H7 (cell line): ENCODE measurements around the gene ROCK2. TPM values are rescaled to one million over a fixed set of nuclear protein-coding genes. Genes with fewer than 3 reads are reported as not detected.
A peak's percentile ranks its signal among the peaks of the same experiment; 100 is the strongest.

Experiments used
- DNase-seq: peaks from one replicate; pipeline ENCODE4 v3.0.0; 2012
- H3K27me3 ChIP-seq: 2 replicates; pipeline ENCODE4 v1.6.0; 2011; ENCODE audit warnings: mild to moderate bottlenecking, low read length; ENCODE audit not compliant: control insufficient read depth, insufficient read depth
- H3K36me3 ChIP-seq: replicated peaks from 2 replicates; pipeline ENCODE4 v1.5.1; 2011; ENCODE audit warnings: low read length; ENCODE audit not compliant: control insufficient read depth, insufficient read depth
- H3K4me3 ChIP-seq: 2 replicates; pipeline ENCODE4 v1.5.1; 2011; ENCODE audit warnings: low read depth, mild to moderate bottlenecking, control low read depth, low read length, moderate library complexity; ENCODE audit not compliant: insufficient read depth
- total RNA-seq: library from RNA; depleted of rRNA; stranded (reverse); fragments of >200 nt; shearing (Covaris generic); gene quantifications from 2 replicates; pipeline ENCODE4 v1.2.3, GENCODE V29; 2014

The ROCK2 gene
- total RNA-seq, 1 experiment from 2014 or later, result 12.6 TPM

GRCh38 chr2:11157731-11158130 lies 186.7 kb downstream of the ROCK2 start:
- no peak for DNase-seq
- Histone ChIP-seq H3K36me3 (no peaks in the 10 kb centered on the region), H3K27me3 (peaks cover 12% of the 10 kb centered on the region), H3K4me3 (no peak overlapping the region)

- Histone ChIP-seq H3K27me3 (peaks cover 12% of the 10 kb centered on the region), H3K4me3 (no peak overlapping the region), H3K36me3 (no peaks in the 10 kb centered on the region)
- DNase-seq, result peak; percentile 44
Observed at GRCh38 chr2:11157296-11157695, 187.1 kb downstream of the ROCK2 start.

GRCh38 chr2:11156396-11157075 lies 187.9 kb downstream of the ROCK2 start:
- peaks cover 12% of the 10 kb centered on the region for H3K27me3 ChIP-seq
- peak; percentile 64 for DNase-seq
- no peak overlapping the region for H3K4me3 ChIP-seq
- no peaks in the 10 kb centered on the region for H3K36me3 ChIP-seq

- H3K4me3 ChIP-seq, result peak within 1 kb of the TSS; percentile 73
- no peak for DNase-seq
- no peaks in the 10 kb centered on the region for H3K36me3 ChIP-seq
- H3K27me3 ChIP-seq, result peaks cover 12% of the 10 kb centered on the region
Observed at GRCh38 chr2:11155381-11156035, 188.9 kb downstream of the ROCK2 start, which contains the start of gene SLC66A3. Gene SLC66A3 (plus strand): TSS chr2:11155467. CDS start chr2:11155547, 80 bp downstream.

GRCh38 chr2:11154923-11155380 lies 189.5 kb downstream of the ROCK2 start:
- no peaks in the 10 kb centered on the region for H3K36me3 ChIP-seq
- H3K27me3 ChIP-seq, result peaks cover 12% of the 10 kb centered on the region
- peak overlapping the region; percentile 37 for H3K4me3 ChIP-seq
- peak; percentile 100 for DNase-seq

GRCh38 chr2:11154016-11154922 lies 190.2 kb downstream of the ROCK2 start:
- no peaks in the 10 kb centered on the region for H3K36me3 ChIP-seq
- peaks cover 12% of the 10 kb centered on the region for H3K27me3 ChIP-seq
- DNase-seq, result peak; percentile 40
- H3K4me3 ChIP-seq, result peak overlapping the region; percentile 37

GRCh38 chr2:11152591-11152990 lies 191.8 kb downstream of the ROCK2 start:
- Histone ChIP-seq H3K4me3 (no peak overlapping the region), H3K36me3 (no peaks in the 10 kb centered on the region), H3K27me3 (peaks cover 12% of the 10 kb centered on the region)
- no peak for DNase-seq

- Histone ChIP-seq H3K27me3 (no peaks in the 10 kb centered on the region; the same call in 1 of the 2 replicates), H3K36me3 (no peaks in the 10 kb centered on the region), H3K4me3 (no peak overlapping the region)
- no peak for DNase-seq
Observed at GRCh38 chr2:11147263-11147662, 197.2 kb downstream of the ROCK2 start.

GRCh38 chr2:11146076-11146475 lies 198.4 kb downstream of the ROCK2 start:
- no peaks in the 10 kb centered on the region for H3K27me3 ChIP-seq
- H3K36me3 ChIP-seq, result no peaks in the 10 kb centered on the region
- no peak overlapping the region for H3K4me3 ChIP-seq
- DNase-seq, result no peak

- no peaks in the 10 kb centered on the region for H3K36me3 ChIP-seq
- no peaks in the 10 kb centered on the region for H3K27me3 ChIP-seq
- no peak for DNase-seq
- no peak overlapping the region for H3K4me3 ChIP-seq
Observed at GRCh38 chr2:11145350-11145749, 199.1 kb downstream of the ROCK2 start.

GRCh38 chr2:11144738-11145079 lies 199.7 kb downstream of the ROCK2 start:
- no peak overlapping the region for H3K4me3 ChIP-seq
- H3K27me3 ChIP-seq, result no peaks in the 10 kb centered on the region

GRCh38 chr2:11144077-11144737 lies 200.2 kb downstream of the ROCK2 start:
- H3K36me3 ChIP-seq, result no peaks in the 10 kb centered on the region
- no peak for DNase-seq

More at GRCh38 chr2:11144738-11145079, 199.7 kb downstream of the ROCK2 start:
- no peaks in the 10 kb centered on the region for H3K36me3 ChIP-seq
- DNase-seq, result no peak

GRCh38 chr2:11142987-11143386 lies 201.4 kb downstream of the ROCK2 start:
- DNase-seq, result no peak
- H3K27me3 ChIP-seq, result no peaks in the 10 kb centered on the region
- no peak overlapping the region for H3K4me3 ChIP-seq
- H3K36me3 ChIP-seq, result no peaks in the 10 kb centered on the region

More at GRCh38 chr2:11144077-11144737, 200.2 kb downstream of the ROCK2 start:
- no peak overlapping the region for H3K4me3 ChIP-seq
- no peaks in the 10 kb centered on the region for H3K27me3 ChIP-seq

GRCh38 chr2:11142330-11142729 lies 202.1 kb downstream of the ROCK2 start:
- H3K4me3 ChIP-seq, result no peak overlapping the region

More at GRCh38 chr2:11142330-11142729, 202.1 kb downstream of the ROCK2 start:
- Histone ChIP-seq H3K36me3 (no peaks in the 10 kb centered on the region), H3K27me3 (no peaks in the 10 kb centered on the region)
- no peak for DNase-seq
